ENCODE data around the gene MEX3C. TPM values are rescaled to one million over a fixed set of nuclear protein-coding genes. Genes with fewer than 3 reads are reported as not detected.

The MEX3C gene
- total RNA-seq, 1 donor = 42.5 TPM

DNA sequence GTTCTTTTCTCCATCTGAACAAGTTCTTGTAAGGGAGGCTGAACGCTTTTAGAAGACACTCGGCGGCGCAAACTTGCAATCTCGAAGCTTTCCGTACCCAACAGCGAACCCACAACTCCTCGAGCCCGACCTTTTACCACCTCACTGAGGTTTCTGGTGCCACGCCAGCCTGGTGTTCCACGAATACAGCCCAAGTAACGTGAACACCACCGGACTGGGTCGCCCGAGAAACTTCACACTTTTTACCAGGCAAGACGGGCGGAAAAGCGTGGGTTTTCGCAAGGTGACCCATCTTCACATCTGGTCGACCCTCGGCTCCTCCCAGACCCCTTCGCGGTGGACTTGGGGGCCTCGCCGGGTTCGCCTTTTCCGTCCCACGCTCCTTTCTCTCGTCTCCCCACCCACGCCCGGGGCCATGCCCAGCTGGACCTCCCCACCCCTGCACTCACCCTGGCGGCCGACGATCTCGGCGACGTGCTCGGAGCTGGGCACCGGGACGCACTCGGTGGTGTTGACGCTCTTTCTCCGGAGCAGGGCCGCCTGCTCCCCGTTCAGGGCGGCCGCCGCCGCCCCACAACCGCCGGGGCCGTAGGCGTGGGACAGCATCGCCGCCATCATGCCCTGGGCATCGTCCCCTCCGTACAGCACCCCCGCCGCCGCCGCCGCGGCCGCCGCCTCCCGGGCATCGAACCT is 1.2 kb downstream of the MEX3C start:
- H3K4me3 ChIP-seq (ENCODE audit: low read depth, low read length) = peak overlapping the region; percentile 92
- peak; percentile 28 for DNase-seq (ENCODE audit: low read depth)
- TF ChIP-seq, protein P1, sequence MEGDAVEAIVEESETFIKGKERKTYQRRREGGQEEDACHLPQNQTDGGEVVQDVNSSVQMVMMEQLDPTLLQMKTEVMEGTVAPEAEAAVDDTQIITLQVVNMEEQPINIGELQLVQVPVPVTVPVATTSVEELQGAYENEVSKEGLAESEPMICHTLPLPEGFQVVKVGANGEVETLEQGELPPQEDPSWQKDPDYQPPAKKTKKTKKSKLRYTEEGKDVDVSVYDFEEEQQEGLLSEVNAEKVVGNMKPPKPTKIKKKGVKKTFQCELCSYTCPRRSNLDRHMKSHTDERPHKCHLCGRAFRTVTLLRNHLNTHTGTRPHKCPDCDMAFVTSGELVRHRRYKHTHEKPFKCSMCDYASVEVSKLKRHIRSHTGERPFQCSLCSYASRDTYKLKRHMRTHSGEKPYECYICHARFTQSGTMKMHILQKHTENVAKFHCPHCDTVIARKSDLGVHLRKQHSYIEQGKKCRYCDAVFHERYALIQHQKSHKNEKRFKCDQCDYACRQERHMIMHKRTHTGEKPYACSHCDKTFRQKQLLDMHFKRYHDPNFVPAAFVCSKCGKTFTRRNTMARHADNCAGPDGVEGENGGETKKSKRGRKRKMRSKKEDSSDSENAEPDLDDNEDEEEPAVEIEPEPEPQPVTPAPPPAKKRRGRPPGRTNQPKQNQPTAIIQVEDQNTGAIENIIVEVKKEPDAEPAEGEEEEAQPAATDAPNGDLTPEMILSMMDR (IDR thresholded peaks at IDR 0.05; ENCODE audit: insufficient read depth, low read length) = no peak

DNA sequence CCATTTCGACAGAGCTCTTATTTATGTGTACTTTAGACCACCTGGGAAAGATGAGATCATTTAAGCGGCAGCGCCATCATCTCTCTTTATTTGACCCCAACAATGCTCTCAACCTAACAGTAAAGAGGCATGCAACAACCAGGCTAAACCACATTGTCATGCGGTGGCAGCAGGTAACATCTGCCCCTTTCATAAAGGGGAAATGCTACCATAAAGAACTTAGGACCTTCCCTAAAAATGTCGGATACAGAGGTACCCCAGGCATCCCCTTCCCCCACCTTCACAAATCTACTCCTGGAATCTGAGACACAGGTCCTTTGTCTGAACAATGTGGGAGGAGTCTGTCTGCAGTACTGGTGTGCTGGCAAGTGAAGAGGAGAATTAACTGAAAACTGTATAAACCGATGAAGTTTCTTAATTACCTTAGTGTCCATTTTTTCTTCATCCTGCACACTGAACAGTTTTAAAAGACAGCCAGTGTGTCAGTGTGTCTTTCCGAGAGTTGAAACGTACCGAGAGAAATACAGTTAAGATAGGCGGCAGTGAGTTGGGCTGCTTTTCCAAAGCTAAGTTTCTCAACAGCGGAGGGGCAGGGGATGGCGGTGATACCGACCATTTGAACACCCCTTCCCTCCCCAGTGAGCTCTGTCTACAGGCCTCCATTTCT is 1.9 kb downstream of the MEX3C start:
- TF ChIP-seq, protein P1 (IDR thresholded peaks at IDR 0.05; ENCODE audit: insufficient read depth, low read length) = no peak
- DNase-seq (ENCODE audit: low read depth) = peak; percentile 38

DNA sequence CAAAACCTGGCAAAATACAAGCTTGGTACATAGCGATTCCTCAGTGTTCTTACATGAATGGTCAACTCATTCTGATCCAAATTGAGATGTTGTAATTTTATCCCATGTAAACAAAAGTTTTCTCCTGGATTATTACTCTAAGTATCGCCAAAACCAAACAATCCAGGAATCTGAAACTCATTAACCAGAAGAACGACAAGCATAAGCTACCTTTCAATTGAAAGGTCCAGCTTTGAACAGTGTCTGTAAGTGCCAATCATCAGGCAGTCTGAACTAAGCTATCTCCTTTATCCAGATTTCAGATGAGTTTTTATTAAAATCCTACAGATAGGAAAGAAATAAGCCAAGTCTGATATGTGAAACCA is 2.4 kb downstream of the MEX3C start:
- TF ChIP-seq, protein P1 (IDR thresholded peaks at IDR 0.05; ENCODE audit: insufficient read depth, low read length) = no peak
- H3K4me3 ChIP-seq (ENCODE audit: low read depth, low read length) = peak overlapping the region; percentile 92
- DNase-seq (ENCODE audit: low read depth) = no peak

More for the DNA sequence above, 1.9 kb downstream of the MEX3C start:
- H3K4me3 ChIP-seq (ENCODE audit: low read depth, low read length) = peak overlapping the region; percentile 92

DNA sequence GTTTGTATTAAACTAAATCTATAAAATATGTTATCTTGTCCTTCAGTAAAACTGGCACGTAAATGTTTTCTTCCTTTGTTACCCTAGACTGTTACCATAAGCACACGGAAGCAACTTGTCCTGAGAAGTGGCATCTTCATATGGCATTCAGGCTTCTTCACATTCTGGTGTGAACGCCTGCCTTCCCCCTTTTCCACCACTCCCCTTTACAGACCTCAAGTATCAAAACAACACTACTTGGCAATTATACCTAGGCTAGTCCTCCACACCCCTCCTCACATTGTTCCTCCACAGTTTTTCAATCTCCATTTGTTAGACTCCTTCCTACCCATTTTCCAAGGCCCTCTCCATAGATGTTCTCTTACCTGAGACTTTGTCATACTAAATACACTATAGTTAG is 2.9 kb downstream of the MEX3C start:
- H3K4me3 ChIP-seq (ENCODE audit: low read depth, low read length) = peak overlapping the region; percentile 92
- no peak for DNase-seq (ENCODE audit: low read depth)

DNA sequence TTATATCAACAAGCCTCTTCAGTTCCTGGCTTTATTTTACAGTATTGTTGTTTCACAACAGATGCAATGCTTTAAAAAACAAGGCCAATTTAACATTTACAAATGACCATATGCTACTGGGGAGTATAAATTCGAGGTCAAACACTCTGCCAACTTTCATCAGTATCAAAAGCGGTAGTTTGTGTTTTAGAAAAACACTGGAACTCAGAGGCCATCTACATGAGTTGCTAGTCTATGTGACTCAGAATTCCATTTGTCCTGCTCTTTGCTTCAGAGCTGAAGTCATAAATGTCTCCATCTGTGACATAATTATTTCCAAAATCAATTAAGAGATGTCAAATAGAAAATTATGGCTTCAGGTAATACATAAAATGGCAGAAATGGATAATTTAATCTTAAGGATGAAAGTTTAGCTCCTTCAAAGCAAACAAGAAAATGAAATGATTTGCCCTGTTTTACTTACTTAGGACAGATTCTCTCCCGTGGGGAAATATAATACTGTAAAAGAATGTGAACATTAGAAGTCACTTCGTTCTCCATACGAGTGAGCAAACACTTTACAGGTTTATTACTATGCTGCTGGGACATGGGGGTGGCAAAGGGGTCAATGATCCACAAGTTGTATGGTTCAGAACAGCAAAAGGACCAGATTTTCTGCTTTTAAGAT is 3.7 kb downstream of the MEX3C start:
- TF ChIP-seq, protein P1 (IDR thresholded peaks at IDR 0.05; ENCODE audit: insufficient read depth, low read length) = no peak
- peak; percentile 40 for DNase-seq (ENCODE audit: low read depth)
- H3K4me3 ChIP-seq (ENCODE audit: low read depth, low read length) = peak overlapping the region; percentile 92

More for the DNA sequence above, 2.9 kb downstream of the MEX3C start:
- TF ChIP-seq, protein P1 (IDR thresholded peaks at IDR 0.05; ENCODE audit: insufficient read depth, low read length) = no peak

DNA sequence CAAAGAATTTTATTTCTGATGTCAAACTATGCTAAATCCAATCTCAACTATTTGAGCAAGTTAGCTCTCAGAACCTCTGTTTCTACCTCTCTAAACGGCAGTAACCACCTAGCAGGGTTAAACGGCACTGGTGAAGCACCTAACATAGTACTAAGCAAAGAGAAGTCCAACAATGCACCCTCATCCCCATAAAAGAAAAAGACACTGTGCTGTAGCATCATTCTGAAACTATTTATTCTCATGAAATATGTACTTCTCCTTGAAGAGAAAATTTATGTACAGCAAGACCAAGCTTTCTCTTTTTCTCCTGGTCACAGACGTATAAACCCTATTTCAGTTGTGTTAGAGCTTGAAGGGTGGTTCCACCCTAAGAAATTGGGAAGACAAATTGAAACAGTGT is 4.8 kb downstream of the MEX3C start:
- no peak overlapping the region for H3K4me3 ChIP-seq (ENCODE audit: low read depth, low read length)
- TF ChIP-seq, protein P1 (IDR thresholded peaks at IDR 0.05; ENCODE audit: insufficient read depth, low read length) = no peak
- DNase-seq (ENCODE audit: low read depth) = no peak

All from fibroblast of the aortic adventitia (primary cell).